ENCODE data around the gene PDXK. TPM values are rescaled to one million over a fixed set of nuclear protein-coding genes. Genes with fewer than 3 reads are reported as not detected.

PDXK gene
- polyA plus RNA-seq, 1 of the 3 experiments (the other 2 are of a cell fraction), result 85.7 TPM

DNA sequence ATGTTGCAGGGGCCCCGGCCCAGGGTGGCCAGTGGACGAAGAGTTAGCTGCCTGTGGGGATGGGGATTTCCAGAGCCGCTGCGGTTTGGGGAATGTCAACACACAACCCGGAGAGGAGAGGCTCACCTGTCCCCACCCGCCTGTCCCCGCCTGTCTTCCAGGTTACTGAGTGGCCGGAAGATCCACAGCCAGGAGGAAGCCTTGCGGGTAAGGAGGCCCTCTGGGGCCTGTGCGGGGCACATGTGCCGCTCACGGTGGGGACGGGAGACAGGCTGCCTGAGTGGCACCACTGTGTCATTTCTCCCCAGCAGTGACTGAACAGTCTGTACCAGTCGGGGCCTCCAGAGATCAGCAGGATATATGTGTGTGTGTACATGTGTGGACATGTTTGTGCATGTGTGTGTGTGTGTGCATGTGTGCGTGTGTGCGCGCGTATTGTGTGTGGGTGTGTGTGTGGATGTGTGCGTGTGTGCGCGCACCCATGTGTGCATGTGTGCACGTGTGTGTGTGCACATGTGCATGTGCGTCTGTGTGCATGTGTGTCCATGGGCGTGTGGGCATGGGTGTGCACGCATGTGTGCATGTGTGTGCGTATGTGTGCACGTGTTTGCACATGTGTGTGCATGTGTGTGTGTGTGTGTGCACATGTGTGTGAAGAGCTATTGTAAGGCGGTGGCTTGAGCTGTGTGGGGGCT, 31.6 kb downstream of the PDXK start:
- CTCF ChIA-PET, result no interaction called here
- peaks cover 7 to 45% of the 10 kb centered on the region in 2 experiments for H3K36me3 ChIP-seq (replicated peaks in 1 of 2; ENCODE audit: control insufficient read depth in 1 of 2, insufficient read depth in 2 of 2, low read length in 1 of 2)

More for the DNA sequence above, 31.6 kb downstream of the PDXK start:
- POLR2A ChIA-PET, result interaction anchor here (1.1 kb wide), 1 partner anchor 10 kb away, joined by 4 read pairs; no protein-coding TSS in a partner anchor
- Histone ChIP-seq H2AFZ (ENCODE audit: low read depth) (no peak overlapping the region), H3K9me2 (no peaks in the 10 kb centered on the region), H3K4me3 (ENCODE audit: low read depth in 2 of 2, low read length in 1 of 2) (no peak overlapping the region), H4K20me1 (ENCODE audit: insufficient read depth) (no peaks in the 10 kb centered on the region), H3K9ac (no peak overlapping the region), H3K79me2 (ENCODE audit: insufficient read depth) (no peaks in the 10 kb centered on the region), H3F3A (replicated peaks; ENCODE audit: insufficient read depth) (no peaks in the 10 kb centered on the region), H3K9me3 (no peaks in the 10 kb centered on the region), H3K27me3 (ENCODE audit: insufficient read depth) (no peaks in the 10 kb centered on the region), H3K27ac (ENCODE audit: low read depth in 2 of 2, low read length in 1 of 2) (no peak overlapping the region), H3K4me1 (ENCODE audit: control insufficient read depth in 1 of 2, insufficient read depth in 2 of 2, low read depth in 1 of 2, low read length in 1 of 2) (no peaks in the 10 kb centered on the region), H3K4me2 (no peak overlapping the region)
- 98% methylated on average over 21 of the region's 28 CpGs for WGBS (ENCODE audit: low lambda C conversion rate)
- TF ChIP-seq NFIC (IDR thresholded peaks at IDR 0.05; ENCODE audit: borderline replicate concordance) (no peak), FOXJ3 (CRISPR knock-in tag; IDR thresholded peaks at IDR 0.05) (no peak), FOSL2 (IDR thresholded peaks at IDR 0.05; ENCODE audit: borderline replicate concordance, low read depth) (no peak), TAF1 (IDR thresholded peaks at IDR 0.05; ENCODE audit: borderline replicate concordance, low read depth, low read length) (no peak), RFX5 (IDR thresholded peaks at IDR 0.05; ENCODE audit: low read length) (no peak), TCF12 (IDR thresholded peaks at IDR 0.05) (no peak), RAD21 (IDR thresholded peaks at IDR 0.05; ENCODE audit: low read length) (no peak), GATA2 (CRISPR knock-in tag; IDR thresholded peaks at IDR 0.05) (no peak), MEF2A (IDR thresholded peaks at IDR 0.05; ENCODE audit: borderline replicate concordance, low read depth) (no peak), REST (IDR thresholded peaks at IDR 0.05; ENCODE audit: low read depth, low read length) (no peak), USF2 (IDR thresholded peaks at IDR 0.05; ENCODE audit: borderline replicate concordance, low read depth, low read length) (no peak), GABPA (IDR thresholded peaks at IDR 0.05; ENCODE audit: low read depth) (no peak), JUND (IDR thresholded peaks at IDR 0.05) (no peak), EZH2phosphoT487 (IDR thresholded peaks at IDR 0.05; ENCODE audit: borderline replicate concordance, low read depth) (no peak), MXI1 (IDR thresholded peaks at IDR 0.05; ENCODE audit: low read depth, low read length) (no peak), RCOR1 (IDR thresholded peaks at IDR 0.05; ENCODE audit: low read length) (no peak)
- TF ChIP-seq, protein P1, sequence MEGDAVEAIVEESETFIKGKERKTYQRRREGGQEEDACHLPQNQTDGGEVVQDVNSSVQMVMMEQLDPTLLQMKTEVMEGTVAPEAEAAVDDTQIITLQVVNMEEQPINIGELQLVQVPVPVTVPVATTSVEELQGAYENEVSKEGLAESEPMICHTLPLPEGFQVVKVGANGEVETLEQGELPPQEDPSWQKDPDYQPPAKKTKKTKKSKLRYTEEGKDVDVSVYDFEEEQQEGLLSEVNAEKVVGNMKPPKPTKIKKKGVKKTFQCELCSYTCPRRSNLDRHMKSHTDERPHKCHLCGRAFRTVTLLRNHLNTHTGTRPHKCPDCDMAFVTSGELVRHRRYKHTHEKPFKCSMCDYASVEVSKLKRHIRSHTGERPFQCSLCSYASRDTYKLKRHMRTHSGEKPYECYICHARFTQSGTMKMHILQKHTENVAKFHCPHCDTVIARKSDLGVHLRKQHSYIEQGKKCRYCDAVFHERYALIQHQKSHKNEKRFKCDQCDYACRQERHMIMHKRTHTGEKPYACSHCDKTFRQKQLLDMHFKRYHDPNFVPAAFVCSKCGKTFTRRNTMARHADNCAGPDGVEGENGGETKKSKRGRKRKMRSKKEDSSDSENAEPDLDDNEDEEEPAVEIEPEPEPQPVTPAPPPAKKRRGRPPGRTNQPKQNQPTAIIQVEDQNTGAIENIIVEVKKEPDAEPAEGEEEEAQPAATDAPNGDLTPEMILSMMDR (IDR thresholded peaks at IDR 0.05), result no peak
- TF ChIP-seq, protein P2, sequence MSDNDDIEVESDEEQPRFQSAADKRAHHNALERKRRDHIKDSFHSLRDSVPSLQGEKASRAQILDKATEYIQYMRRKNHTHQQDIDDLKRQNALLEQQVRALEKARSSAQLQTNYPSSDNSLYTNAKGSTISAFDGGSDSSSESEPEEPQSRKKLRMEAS (IDR thresholded peaks at IDR 0.05; ENCODE audit: low read depth), result no peak
- TF ChIP-seq, protein P3, sequence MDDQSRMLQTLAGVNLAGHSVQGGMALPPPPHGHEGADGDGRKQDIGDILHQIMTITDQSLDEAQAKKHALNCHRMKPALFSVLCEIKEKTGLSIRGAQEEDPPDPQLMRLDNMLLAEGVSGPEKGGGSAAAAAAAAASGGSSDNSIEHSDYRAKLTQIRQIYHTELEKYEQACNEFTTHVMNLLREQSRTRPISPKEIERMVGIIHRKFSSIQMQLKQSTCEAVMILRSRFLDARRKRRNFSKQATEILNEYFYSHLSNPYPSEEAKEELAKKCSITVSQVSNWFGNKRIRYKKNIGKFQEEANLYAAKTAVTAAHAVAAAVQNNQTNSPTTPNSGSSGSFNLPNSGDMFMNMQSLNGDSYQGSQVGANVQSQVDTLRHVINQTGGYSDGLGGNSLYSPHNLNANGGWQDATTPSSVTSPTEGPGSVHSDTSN (IDR thresholded peaks at IDR 0.05), result no peak
- TF ChIP-seq, protein P4, sequence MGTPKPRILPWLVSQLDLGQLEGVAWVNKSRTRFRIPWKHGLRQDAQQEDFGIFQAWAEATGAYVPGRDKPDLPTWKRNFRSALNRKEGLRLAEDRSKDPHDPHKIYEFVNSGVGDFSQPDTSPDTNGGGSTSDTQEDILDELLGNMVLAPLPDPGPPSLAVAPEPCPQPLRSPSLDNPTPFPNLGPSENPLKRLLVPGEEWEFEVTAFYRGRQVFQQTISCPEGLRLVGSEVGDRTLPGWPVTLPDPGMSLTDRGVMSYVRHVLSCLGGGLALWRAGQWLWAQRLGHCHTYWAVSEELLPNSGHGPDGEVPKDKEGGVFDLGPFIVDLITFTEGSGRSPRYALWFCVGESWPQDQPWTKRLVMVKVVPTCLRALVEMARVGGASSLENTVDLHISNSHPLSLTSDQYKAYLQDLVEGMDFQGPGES (IDR thresholded peaks at IDR 0.05; ENCODE audit: low read depth, low read length), result no peak
- DNase-seq, result no peak

Data from SK-N-SH (cell line).